Urothelium cell line (cell line): ENCODE data around the gene AARS2.
A peak's percentile ranks its signal among the peaks of the same experiment; 100 is the strongest.
"Not testable (repeated sequence)": the region's sequence is repeated elsewhere in the genome, so short reads cannot be mapped to it uniquely, and the experiment has no call there.

Source experiments
- DNase-seq: peaks from one replicate; pipeline ENCODE4 v3.0.0; 2011; ENCODE audit warnings: low spot score, mixed read lengths
- FAIRE-seq: peaks from 2 replicates; lab custom pipeline; 2011; peaks lifted over from hg19 to GRCh38; lab: Jason Lieb, UNC

Gene AARS2

GRCh38 chr6:44332585-44332984 is 19.4 kb upstream of the AARS2 start:
- no peak for DNase-seq
- FAIRE-seq, result no peak

GRCh38 chr6:44329858-44330257 is 16.7 kb upstream of the AARS2 start:
- no peak for FAIRE-seq
- DNase-seq, result no peak

DNA sequence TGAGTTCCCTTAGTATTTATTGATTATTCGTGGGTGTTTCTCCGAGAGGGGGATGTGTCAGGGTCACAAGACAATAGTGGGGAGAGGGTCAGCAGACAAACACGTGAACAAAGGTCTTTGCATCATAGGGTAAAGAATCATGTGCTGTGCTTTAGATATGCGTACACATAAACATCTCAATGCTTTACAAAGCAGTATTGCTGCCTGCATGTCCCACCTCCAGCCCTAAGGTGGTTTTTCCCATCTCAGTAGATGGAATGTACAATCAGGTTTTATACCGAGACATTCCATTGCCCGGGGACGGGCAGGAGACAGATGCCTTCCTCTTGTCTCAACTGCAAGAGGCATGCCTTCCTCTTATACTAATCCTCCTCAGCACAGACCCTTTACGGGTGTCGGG is 15.1 kb upstream of the AARS2 start:
- DNase-seq, FAIRE-seq: not testable (repeated sequence)

- FAIRE-seq (no peak), DNase-seq (no peak)
Measured at GRCh38 chr6:44327760-44328159, 14.6 kb upstream of the AARS2 start.

GRCh38 chr6:44327096-44327495 is 13.9 kb upstream of the AARS2 start:
- FAIRE-seq (no peak), DNase-seq (no peak)

DNA sequence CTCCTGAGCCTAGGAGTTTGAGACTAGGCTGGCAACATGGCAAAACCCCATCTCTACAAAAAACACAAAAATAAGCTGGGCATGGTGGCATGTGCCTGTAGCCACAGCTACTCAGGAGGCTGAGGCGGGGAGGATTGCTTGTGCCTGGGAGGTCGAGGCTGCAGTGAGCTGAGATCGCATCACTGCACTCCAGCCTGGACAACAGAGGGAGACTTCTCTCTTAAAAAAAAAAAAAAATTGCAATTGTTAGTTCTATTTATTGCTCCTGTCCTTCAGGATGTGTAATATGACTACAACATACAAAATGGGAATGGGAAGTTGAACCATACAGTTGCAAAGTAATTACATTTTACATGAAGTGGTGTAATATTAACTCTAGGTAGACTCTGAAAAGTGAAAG is 8.1 kb upstream of the AARS2 start:
- no peak for DNase-seq
- no peak for FAIRE-seq

GRCh38 chr6:44317136-44317631 is 4.0 kb upstream of the AARS2 start:
- FAIRE-seq, DNase-seq: not testable (repeated sequence)

DNA sequence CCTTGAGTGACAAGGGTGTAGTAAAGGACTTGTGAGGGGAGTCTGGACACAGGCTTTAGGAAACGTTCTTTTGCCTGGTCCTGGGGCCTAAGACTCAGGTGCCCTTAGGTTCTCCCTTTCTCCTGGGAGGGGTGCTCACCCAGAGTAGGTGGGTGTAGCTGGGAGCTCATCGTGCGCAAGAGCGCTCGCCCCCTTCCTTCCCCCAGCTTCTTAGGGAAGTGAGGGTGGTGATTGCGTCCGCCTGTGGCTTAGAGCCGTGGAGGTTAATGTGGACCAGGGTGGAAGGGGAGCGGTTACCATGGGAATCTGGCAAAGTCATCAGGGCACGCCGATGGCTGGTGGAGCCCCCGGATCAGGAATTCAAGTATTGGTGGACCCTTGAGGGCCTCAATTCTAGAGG is 3.3 kb upstream of the AARS2 start:
- FAIRE-seq, result no peak
- no peak for DNase-seq

GRCh38 chr6:44315951-44316350 is 2.8 kb upstream of the AARS2 start:
- FAIRE-seq, result no peak

GRCh38 chr6:44315516-44315915 is 2.4 kb upstream of the AARS2 start:
- DNase-seq (no peak), FAIRE-seq (no peak)

More at GRCh38 chr6:44315951-44316350, 2.8 kb upstream of the AARS2 start:
- DNase-seq, result no peak

- FAIRE-seq, DNase-seq: not testable (repeated sequence)
Measured at GRCh38 chr6:44314657-44315056, 1.5 kb upstream of the AARS2 start.

GRCh38 chr6:44311767-44312166 is 1.4 kb downstream of the AARS2 start:
- no peak for FAIRE-seq
- DNase-seq, result no peak

- FAIRE-seq, result no peak
- no peak for DNase-seq
Measured at GRCh38 chr6:44311304-44311703, 1.8 kb downstream of the AARS2 start.

DNA sequence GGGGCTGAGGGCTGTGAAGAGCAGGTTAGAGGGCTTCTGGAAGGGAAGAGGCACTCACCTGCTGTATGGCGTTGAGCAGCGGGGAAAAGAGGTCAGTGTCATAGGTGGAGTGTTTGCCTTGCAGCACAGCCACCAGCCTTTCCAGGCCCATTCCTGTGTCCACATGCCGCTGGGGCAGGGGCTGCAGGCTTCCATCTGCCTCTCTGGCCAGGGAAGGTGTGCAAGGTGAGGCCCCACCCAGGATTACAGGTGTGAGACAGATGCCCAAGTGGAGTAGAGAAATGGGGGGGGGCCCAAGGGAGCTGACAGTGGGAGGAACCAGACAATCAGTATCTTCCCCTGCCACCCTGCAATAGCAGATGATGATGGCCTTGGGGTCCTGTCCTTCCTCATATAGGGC is 2.9 kb downstream of the AARS2 start:
- DNase-seq (no peak), FAIRE-seq (no peak)

- DNase-seq, result no peak
- no peak for FAIRE-seq
Measured at GRCh38 chr6:44309631-44310030, 3.5 kb downstream of the AARS2 start.

GRCh38 chr6:44309092-44309491 is 4.1 kb downstream of the AARS2 start:
- FAIRE-seq, result no peak
- no peak for DNase-seq

- DNase-seq, result no peak
- no peak for FAIRE-seq
Measured at GRCh38 chr6:44307217-44307616, 5.9 kb downstream of the AARS2 start.

- DNase-seq (no peak), FAIRE-seq (no peak)
Measured at GRCh38 chr6:44306710-44307109, 6.4 kb downstream of the AARS2 start.

- DNase-seq (no peak), FAIRE-seq (no peak)
Measured at GRCh38 chr6:44305200-44305725, 7.9 kb downstream of the AARS2 start.

DNA sequence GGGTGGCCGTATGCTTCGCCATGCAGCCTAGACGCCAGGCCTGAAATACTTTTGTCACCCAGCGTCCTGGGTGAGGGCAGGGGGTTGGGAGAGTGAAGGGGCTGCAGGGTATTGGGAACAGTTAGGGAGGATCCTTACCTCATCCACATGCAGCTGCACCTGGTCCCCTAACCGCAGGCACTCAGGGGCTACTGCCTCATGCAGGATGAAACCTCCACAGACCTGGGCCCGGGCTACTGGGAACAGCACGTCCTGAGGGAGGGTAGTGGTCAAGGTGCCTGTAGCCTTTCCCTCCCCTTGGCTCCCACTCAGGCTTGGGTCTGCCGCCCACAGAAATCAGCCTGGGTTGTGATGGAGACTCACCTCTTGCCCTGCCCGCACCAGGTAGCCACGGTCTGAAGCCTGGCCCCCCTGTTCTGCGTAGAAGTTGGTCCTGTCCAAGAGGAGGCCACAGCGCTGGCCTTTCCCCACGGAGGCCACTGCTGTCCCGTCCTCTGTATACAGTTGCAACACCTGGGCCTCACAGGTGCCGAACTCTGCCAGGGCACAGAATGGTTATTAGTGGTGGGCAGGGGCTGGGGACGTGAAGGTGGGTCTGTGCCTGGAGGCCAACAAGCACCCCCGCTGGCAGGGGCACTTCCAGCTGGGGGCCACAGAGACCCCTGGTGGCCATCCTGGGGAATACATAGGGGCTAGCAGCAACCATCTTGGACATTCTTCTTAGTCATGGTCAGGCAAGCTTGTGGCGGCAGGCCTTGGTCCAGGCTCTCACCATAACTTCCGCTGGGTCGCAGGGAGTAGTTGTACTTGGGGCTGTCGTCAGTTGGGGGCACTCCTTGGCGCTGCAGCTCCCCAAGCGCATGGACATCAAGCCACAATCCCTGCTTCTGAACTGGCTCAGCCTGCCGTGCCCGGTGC is 8.6 kb downstream of the AARS2 start:
- DNase-seq (peak; percentile 61), FAIRE-seq (no peak)

- DNase-seq (no peak), FAIRE-seq (no peak)
Measured at GRCh38 chr6:44303842-44304241, 9.3 kb downstream of the AARS2 start.

DNA sequence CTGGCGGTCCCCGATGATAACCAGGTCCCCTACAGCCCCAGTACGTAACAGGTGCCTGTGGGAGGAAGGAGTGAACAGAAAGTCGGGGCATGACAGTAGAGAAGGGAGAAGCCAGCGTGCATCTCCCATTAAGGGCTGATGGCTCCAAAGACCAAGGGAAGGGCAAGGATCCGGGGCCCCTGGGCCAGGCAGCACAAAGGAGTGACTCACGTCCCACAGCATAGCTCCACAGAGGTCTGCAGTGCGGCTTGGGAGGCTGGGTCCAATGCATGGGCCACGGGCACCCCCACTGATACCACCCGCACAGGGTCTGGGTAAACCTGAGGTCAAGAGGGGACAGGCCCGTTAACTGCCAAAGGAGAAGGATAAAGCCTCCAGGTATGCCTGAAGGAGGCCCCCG is 10.3 kb downstream of the AARS2 start:
- no peak for FAIRE-seq

More for the DNA sequence above, 10.3 kb downstream of the AARS2 start:
- no peak for DNase-seq
